Activated naive CD4-positive, alpha-beta T cell treated with anti-CD3 and anti-CD28 coated beads, Interleukin-2, amount 50 U/mL, for 72 hours (primary cell): ENCODE results near the gene SELENOP. TPM values are rescaled to one million over a fixed set of nuclear protein-coding genes. Genes with fewer than 3 reads are reported as not detected.
"Not testable (repeated sequence)": the region's sequence is repeated elsewhere in the genome, so short reads cannot be mapped to it uniquely, and the experiment has no call there.

ENCODE experiments used
- ATAC-seq, 2 donors: fragments of 150-1000 bp; cut with Tn5 transposase; 2 replicates each; pipeline ENCODE4 v1.10.0; 2021; ENCODE audit warnings: mild to moderate bottlenecking in 2 of 2, moderate library complexity in 2 of 2
- DNase-seq, 2 donors: peaks; one replicate each; pipeline ENCODE4 v3.0.0; 2021 to 2022; ENCODE audit warnings: low spot score in 2 of 2
- H3K27ac Mint-ChIP-seq, 2 donors: one replicate each; pipeline ENCODE4 v1.8.0; 2022; ENCODE audit warnings: mild to moderate bottlenecking in 2 of 2, mixed read lengths in 2 of 2
- H3K36me3 Mint-ChIP-seq, 2 donors: one replicate each; pipeline ENCODE4 v1.8.0; 2022; ENCODE audit warnings: mixed read lengths in 2 of 2
- H3K9me3 Mint-ChIP-seq, 2 donors: one replicate each; pipeline ENCODE4 v1.8.0; 2022; ENCODE audit warnings: mixed read lengths in 2 of 2
- total RNA-seq, 2 donors: library from RNA; stranded (reverse); gene quantifications; one replicate each; pipeline ENCODE4 v1.2.3, GENCODE V29; 2022

The SELENOP gene
- total RNA-seq, 2 donors from 2014 or later: not detected

GRCh38 chr5:42836070-42836769 is 24.5 kb upstream of the SELENOP start:
- Mint-ChIP-seq H3K27ac (no peak overlapping the region), H3K9me3 (peaks cover 3 to 7% of the 10 kb centered on the region in 2 donors), H3K36me3 (no peaks in the 10 kb centered on the region)
- no peak for DNase-seq
- ATAC-seq: no peak

GRCh38 chr5:42832060-42832459 is 20.4 kb upstream of the SELENOP start:
- no peak for ATAC-seq
- Mint-ChIP-seq H3K36me3 (no peaks in the 10 kb centered on the region), H3K9me3 (peaks cover 3 to 5% of the 10 kb centered on the region in 2 donors), H3K27ac (no peak overlapping the region)
- DNase-seq: no peak

GRCh38 chr5:42830924-42831323 is 19.2 kb upstream of the SELENOP start:
- ATAC-seq: no peak
- peaks cover 3 to 5% of the 10 kb centered on the region in 2 donors for H3K9me3 Mint-ChIP-seq
- no peak for DNase-seq
- H3K36me3 Mint-ChIP-seq: no peaks in the 10 kb centered on the region
- no peak overlapping the region for H3K27ac Mint-ChIP-seq

GRCh38 chr5:42828671-42829070 is 17.0 kb upstream of the SELENOP start:
- Mint-ChIP-seq H3K9me3 (peaks cover 0 to under 1% of the 10 kb centered on the region in 2 donors), H3K27ac (no peak overlapping the region), H3K36me3 (no peaks in the 10 kb centered on the region)
- ATAC-seq (no peak), DNase-seq (no peak)

- Mint-ChIP-seq H3K9me3 (no peaks in the 10 kb centered on the region), H3K27ac (no peak overlapping the region), H3K36me3 (no peaks in the 10 kb centered on the region)
- no peak for DNase-seq
- ATAC-seq: no peak
Observed at GRCh38 chr5:42826757-42827515, 15.2 kb upstream of the SELENOP start.

GRCh38 chr5:42825422-42826148 is 13.9 kb upstream of the SELENOP start:
- DNase-seq (no peak), ATAC-seq (no peak)
- Mint-ChIP-seq H3K9me3 (no peaks in the 10 kb centered on the region), H3K36me3 (no peaks in the 10 kb centered on the region), H3K27ac (no peak overlapping the region)

- no peak for DNase-seq
- H3K9me3 Mint-ChIP-seq: no peaks in the 10 kb centered on the region
- ATAC-seq: no peak
- H3K36me3 Mint-ChIP-seq: no peaks in the 10 kb centered on the region
- no peak overlapping the region for H3K27ac Mint-ChIP-seq
Observed at GRCh38 chr5:42824347-42824976, 12.8 kb upstream of the SELENOP start.

GRCh38 chr5:42822548-42822947 is 10.9 kb upstream of the SELENOP start:
- Mint-ChIP-seq H3K27ac (no peak overlapping the region), H3K9me3 (no peaks in the 10 kb centered on the region), H3K36me3 (no peaks in the 10 kb centered on the region)
- no peak for DNase-seq
- ATAC-seq: no peak

- ATAC-seq (no peak), DNase-seq (no peak)
- Mint-ChIP-seq H3K27ac (no peak overlapping the region), H3K36me3 (no peaks in the 10 kb centered on the region), H3K9me3 (no peaks in the 10 kb centered on the region)
Observed at GRCh38 chr5:42819745-42820144, 8.1 kb upstream of the SELENOP start.

GRCh38 chr5:42816546-42816945 is 4.9 kb upstream of the SELENOP start:
- not testable (repeated sequence) for ATAC-seq, H3K36me3 Mint-ChIP-seq, H3K27ac Mint-ChIP-seq, H3K9me3 Mint-ChIP-seq, DNase-seq

GRCh38 chr5:42813533-42813932 is 1.8 kb upstream of the SELENOP start:
- H3K36me3 Mint-ChIP-seq: no peaks in the 10 kb centered on the region
- DNase-seq (no peak), ATAC-seq (no peak)
- no peak overlapping the region for H3K27ac Mint-ChIP-seq
- no peaks in the 10 kb centered on the region for H3K9me3 Mint-ChIP-seq

GRCh38 chr5:42812620-42813019 is 928 bp upstream of the SELENOP start:
- DNase-seq (no peak), ATAC-seq (no peak)
- Mint-ChIP-seq H3K36me3 (no peaks in the 10 kb centered on the region), H3K9me3 (no peaks in the 10 kb centered on the region), H3K27ac (no peak overlapping the region)

GRCh38 chr5:42810834-42811590 is 680 bp downstream of the SELENOP start:
- H3K36me3 Mint-ChIP-seq: no peaks in the 10 kb centered on the region
- DNase-seq: no peak
- no peak for ATAC-seq
- no peak overlapping the region for H3K27ac Mint-ChIP-seq
- no peaks in the 10 kb centered on the region for H3K9me3 Mint-ChIP-seq

- no peak for ATAC-seq
Observed at GRCh38 chr5:42808888-42809611, 2.6 kb downstream of the SELENOP start.

GRCh38 chr5:42807722-42808447 is 3.8 kb downstream of the SELENOP start:
- H3K36me3 Mint-ChIP-seq: no peaks in the 10 kb centered on the region
- H3K27ac Mint-ChIP-seq: no peak overlapping the region
- no peak for ATAC-seq
- no peak for DNase-seq
- no peaks in the 10 kb centered on the region for H3K9me3 Mint-ChIP-seq

More at GRCh38 chr5:42808888-42809611, 2.6 kb downstream of the SELENOP start:
- Mint-ChIP-seq H3K36me3 (no peaks in the 10 kb centered on the region), H3K9me3 (no peaks in the 10 kb centered on the region), H3K27ac (no peak overlapping the region)
- no peak for DNase-seq
